NCI-H82 treated with DMSO at 0.1 percent for 48 hours (cell line): Measurements from ENCODE around the gene SWT1.
"Not testable (repeated sequence)": the region's sequence is repeated elsewhere in the genome, so short reads cannot be mapped to it uniquely, and the experiment has no call there.

Experiments
- DNase-seq: peaks from one replicate; lab custom pipeline; 2025; ENCODE audit not compliant: unreplicated experiment; lab: John Stamatoyannopoulos, UW

Gene SWT1

DNA sequence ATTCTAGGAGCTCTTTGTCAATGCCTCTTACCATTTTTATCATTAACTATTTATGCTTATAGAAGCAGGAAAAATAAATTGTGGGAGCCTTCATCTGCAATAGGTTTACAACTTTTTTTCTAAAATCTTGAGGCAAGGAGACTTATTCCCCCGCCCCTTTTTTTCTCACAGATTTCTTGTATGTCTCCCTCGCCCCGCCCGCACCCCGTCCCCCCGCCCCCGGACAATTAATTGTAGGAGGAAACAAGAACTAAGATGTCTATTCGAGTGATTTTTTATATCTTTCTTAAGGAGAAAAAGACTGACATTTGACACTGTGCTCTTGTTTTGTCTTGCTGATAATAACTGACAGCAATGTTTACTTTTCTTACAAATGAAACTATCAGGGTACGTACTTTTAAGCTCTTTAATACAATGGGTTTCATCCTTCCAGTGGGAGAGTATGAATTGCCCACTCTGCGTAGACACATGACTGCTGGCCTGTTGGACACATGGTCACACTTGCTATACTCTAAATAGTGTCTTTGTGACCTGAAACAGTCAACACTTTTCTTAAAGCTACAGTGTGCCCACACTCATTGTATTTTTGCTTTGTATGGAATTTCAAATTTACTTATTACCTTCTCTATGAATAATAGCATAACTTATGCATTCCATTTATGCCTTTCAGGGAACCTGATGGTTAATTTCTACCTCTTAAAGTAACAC, 161.6 kb downstream of the SWT1 start:
- DNase-seq, result no peak

DNA sequence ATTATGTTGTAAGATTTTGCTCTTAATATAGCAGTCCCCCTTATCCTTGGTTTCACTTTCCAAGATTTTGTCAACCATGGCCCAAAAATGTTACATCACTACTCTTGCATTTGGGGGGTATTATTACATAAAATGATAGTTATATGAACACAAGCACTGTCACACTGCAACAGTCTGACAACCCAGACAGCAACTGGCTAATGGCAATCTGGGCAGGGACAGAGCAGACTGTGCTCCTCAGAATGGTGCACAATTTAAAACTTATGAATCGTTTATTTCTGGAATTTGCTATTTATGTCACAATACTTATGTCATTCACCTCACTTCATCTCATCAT, 162.1 kb downstream of the SWT1 start:
- no peak for DNase-seq

DNA sequence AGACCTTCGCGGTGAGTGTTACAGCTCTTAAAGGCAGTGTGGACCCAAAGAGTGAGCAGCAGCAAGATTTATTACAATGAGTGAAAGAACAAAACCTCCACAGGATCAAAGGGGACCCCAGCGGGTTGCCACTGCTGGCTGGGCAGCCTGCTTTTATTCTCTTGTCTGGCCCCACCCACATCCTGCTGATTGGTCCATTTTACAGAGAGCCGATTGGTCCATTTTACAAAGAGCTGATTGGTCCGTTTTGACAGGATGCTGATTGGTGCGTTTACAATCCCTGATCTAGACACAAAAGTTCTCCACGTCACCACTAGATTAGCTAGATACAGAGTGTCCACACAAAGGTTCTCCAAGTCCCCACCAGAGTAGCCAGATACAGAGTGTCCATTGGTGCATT, 164.1 kb downstream of the SWT1 start:
- not testable (repeated sequence) for DNase-seq

DNA sequence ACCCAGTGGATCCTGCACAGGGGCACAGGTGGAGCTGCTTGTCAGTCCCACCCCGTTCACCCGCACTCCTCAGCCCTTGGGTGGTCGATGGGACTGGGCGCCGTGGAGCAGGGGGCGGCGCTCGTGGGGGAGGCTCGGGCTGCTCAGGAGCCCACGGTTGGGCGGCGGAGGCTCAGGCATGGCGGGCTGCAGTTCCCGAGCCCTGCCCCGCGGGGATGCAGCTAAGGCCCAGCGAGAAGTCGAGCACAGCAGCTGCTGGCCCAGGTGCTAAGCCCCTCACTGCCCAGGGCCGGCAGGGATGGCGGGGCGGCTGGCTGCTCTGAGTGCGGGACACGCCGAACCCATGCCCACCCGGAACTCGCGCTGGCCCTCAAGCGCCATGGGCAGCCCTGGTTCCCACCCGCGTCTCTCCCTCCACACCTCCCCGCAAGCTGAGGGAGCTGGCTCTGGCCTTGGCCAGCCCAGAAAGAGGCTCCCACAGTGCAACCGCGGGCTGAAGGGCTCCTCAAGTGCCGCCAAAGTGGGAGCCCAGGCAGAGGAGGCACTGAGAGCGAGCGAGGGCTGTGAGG, 164.8 kb downstream of the SWT1 start:
- DNase-seq, result not testable (repeated sequence)

DNA sequence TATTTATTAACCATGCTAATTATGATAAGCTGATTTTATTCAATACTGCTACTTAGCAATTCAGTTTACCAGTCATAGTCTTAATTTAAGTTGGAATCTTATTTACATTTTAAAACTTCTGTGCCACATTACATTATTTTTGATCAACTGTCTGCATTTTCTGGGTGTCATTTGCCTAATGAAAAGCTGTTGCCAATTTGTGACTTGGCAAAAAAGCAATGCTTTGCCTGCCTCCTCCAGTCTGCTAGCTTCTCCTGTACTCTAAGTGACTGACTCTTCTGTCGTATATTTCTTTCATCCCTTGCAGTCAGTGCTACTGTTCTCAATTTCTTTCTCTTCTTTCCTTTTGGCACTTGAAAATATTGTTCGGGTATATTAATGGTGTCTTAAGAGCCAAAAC, 165.7 kb downstream of the SWT1 start:
- no peak for DNase-seq

DNA sequence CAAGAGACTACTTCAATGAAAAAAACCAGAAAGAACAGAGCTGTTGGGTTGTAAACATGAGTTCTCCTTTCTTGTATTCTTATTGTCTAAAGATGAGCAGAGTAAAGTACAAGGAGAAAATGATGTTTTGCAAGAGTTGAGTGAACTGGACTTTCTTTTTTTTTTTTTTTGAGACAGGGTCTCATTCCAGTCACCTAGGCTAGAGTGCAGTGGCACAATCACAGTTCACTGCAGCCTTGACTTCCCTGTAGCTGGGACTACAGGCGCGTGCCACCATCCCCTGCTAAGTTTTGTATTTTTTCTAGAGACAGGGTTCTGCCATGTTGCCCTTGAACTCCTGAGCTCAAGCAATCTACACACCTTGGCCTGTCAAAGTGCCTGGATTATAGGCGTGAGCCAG, 167.2 kb downstream of the SWT1 start:
- DNase-seq, result no peak

DNA sequence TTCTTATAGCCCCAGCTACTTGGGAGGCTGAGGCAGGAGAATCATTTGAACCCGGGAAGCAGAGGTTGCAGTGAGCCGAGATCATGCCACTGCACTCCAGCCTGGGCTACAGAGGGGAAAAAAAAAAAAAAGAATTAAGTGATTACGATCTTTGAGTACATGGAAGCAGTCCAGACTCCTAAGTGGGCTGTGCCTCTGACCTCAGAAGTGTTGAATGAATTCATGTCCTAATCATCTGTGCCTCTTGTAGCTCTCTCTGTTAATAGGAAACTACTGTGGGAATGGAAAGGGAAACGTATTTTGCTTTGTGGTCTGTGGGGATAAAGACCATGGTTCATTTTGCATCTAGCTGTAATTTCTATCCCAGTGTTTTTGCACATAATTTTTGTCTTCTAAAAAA, 168.4 kb downstream of the SWT1 start:
- DNase-seq, result no peak

DNA sequence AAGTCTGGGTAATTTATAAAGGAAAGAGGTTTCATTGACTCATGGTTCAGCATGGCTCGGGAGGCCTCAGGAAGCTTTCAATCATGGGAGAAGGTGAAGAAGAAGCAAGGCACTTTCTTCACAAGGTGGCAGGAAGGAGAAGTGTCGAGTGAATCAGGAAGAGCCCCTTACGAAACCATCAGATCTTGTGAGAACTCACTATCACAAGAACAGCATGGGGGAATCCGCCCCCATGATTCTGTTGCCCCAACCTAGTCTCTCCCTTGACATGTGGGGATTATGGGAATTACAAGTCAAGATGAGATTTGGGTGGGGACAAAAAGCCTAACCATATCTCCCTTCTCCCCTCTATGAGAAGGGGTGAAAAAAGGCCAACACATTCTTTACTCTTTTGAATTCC, 171.3 kb downstream of the SWT1 start:
- DNase-seq, result no peak

DNA sequence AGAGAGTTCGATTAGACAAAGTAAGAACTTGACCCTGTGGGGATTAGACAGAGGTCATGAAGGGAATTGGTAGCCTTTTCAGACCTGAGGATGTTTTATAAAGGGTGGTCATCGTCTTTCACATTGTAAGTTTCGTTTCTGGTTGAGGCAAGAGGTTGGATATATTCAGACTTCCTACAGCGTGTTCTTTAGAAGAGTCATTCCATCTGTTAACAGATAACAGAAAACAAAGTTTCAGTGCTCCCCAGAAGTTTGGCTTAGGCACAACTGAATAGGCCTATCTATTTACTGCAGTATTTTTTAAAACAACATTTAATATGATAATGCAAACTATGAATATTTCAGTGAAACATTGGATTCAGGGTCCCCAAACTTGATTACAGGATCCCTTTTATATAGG, 177.2 kb downstream of the SWT1 start:
- DNase-seq, result no peak

DNA sequence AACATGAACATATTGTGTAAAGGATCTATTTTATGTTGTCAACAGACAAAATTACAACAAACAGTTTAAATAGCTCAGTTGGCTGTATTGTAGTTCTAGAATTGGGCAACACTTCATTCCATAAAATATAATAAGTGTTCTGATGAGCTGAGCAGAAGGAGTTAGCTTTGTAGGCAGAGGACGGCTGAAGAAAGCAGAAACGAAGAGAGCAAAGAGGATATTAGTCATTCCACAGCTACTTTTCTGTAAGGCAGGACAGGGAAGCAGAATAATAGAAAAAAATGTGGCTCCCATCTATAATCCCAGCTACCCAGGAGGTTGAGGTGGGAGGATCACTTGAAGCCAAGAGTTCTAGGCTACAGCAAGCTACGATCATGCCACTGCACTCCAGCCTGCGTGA, 180.3 kb downstream of the SWT1 start:
- DNase-seq, result no peak

DNA sequence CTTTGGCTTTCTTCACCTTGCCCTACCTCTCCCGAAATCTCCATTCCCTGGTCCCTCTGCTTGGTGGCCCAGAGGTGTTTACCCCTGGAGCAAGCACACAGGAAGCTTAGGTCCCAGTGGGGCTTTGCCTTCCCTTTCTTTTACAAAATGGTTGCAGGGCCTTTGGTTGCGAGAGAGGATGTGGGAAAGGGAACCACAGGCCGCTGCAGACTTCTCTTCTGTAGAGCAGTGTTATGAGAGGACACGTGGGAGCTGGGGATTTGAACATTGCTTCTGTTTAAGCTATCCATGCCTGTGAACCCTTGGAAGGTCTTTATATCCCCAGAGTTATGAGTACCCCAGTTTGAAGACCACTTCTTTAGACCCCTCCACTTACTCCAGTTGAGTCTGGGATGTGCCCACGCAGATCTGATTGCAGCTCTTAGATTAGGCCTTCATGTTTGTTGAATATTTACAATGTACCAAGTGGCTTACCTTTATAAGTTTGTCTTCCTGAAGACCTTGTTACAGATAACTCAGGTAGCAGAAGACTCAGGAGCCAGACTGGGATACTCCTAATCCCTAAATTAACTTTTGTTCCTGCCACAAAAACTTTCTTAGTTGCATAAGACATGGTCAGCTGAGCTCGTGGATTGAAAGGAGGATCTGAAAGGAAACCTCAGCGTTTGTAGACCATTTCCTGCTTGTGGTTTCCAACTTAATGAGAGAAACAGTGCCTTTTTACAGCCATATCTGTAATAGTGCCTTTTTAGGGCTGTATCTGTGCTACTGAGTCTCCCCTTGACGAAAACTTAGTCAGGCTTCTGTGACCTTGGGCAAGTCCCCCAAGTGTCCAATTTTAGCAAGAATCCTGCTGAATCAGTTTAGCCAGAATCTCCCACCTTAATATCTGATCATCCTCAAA, 182.0 kb downstream of the SWT1 start:
- no peak for DNase-seq

DNA sequence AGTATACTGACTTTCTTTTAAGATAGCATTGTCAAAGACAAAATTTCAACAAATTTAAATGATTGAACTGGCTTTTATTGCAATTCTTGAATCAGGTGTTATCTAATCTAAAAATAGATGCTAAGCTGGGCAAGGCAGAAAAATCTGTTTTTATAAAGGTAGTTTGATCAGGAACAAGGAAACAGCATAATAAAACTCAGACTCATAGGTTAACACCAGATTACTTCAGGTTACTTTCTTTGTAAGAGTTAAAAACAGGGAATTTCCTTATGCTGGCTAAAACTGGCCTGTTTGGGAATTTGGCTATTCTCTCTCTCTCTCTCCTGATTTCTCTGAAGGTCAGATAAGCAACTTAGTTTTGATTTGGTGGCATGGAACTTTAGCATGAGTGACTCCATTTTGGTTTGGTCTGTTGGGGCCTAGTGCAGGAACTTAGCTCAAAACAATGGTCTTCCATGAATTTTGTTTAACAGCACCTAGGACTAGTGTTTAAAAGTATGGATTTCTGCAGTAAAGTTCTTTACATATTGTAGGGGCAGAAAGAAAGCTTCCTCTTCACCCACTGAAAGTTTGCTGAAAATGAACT, 184.3 kb downstream of the SWT1 start:
- no peak for DNase-seq
